Measurements from ENCODE around the gene BCAM. TPM values are rescaled to one million over a fixed set of nuclear protein-coding genes. Genes with fewer than 3 reads are reported as not detected.

BCAM gene, protein sequence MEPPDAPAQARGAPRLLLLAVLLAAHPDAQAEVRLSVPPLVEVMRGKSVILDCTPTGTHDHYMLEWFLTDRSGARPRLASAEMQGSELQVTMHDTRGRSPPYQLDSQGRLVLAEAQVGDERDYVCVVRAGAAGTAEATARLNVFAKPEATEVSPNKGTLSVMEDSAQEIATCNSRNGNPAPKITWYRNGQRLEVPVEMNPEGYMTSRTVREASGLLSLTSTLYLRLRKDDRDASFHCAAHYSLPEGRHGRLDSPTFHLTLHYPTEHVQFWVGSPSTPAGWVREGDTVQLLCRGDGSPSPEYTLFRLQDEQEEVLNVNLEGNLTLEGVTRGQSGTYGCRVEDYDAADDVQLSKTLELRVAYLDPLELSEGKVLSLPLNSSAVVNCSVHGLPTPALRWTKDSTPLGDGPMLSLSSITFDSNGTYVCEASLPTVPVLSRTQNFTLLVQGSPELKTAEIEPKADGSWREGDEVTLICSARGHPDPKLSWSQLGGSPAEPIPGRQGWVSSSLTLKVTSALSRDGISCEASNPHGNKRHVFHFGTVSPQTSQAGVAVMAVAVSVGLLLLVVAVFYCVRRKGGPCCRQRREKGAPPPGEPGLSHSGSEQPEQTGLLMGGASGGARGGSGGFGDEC
- 4.3 and 4.4 TPM in 2 replicates for total RNA-seq

DNA sequence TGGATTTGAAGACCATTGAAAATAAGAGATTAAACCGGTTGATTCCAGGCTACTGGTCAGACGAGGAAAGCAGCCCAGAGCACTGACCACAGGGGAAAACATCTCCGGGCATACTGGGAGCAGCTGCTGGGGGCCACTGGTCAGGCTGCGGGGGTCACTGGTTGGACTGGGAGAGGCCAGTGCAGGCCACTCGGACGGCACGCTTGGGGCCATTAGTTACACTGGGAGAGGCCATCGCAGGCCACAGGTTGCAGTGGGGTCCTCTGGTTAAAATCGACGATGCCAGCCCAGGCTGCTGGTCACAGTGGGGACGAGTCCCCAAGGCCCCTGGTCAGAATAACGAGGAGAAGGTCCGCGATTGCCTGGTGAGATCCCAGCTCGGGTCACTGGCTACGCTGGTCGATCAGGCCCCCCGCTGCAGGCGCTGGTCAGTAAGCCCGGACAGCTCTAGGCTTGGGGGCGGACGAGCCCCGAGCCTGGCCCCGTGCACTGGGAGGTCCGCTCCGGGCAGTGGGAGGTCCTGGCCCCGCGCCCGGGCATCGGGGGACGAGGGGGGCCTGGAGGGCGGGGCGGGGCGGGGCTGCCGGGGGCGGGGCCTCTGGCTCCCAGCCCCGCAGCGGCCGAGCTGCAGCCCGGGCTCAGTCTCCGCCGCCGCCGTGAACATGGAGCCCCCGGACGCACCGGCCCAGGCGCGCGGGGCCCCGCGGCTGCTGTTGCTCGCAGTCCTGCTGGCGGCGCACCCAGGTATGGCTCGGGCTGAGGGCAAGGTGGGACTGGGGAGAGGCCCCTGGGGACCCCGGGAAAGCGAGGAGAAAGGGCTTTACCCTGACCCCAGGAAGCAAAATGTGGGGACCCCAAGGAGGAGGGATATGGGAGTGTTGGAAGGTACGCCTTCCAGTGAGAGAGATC lies at the start of gene BCAM:
Gene BCAM, plus strand, starts transcription at position 641 of the 909 bp plus-strand sequence. Its CDS starts 22 bp downstream, at position 663.
- H3K4me3 ChIP-seq (ENCODE audit: insufficient read depth, low read length) = peak within 1 kb of the TSS; percentile 73
- TF ChIP-seq, protein P1, sequence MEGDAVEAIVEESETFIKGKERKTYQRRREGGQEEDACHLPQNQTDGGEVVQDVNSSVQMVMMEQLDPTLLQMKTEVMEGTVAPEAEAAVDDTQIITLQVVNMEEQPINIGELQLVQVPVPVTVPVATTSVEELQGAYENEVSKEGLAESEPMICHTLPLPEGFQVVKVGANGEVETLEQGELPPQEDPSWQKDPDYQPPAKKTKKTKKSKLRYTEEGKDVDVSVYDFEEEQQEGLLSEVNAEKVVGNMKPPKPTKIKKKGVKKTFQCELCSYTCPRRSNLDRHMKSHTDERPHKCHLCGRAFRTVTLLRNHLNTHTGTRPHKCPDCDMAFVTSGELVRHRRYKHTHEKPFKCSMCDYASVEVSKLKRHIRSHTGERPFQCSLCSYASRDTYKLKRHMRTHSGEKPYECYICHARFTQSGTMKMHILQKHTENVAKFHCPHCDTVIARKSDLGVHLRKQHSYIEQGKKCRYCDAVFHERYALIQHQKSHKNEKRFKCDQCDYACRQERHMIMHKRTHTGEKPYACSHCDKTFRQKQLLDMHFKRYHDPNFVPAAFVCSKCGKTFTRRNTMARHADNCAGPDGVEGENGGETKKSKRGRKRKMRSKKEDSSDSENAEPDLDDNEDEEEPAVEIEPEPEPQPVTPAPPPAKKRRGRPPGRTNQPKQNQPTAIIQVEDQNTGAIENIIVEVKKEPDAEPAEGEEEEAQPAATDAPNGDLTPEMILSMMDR (IDR thresholded peaks at IDR 0.05; ENCODE audit: extremely low read depth, low read depth, low read length) = no peak
- peak; percentile 99 for DNase-seq (ENCODE audit: insufficient read length, low spot score, missing footprints)
- H3K4me2 ChIP-seq (ENCODE audit: insufficient read depth, low read length) = peak within 1 kb of the TSS; percentile 87
- no peaks in the 10 kb centered on the region for H4K20me1 ChIP-seq (ENCODE audit: insufficient read depth, low read length)
- H3K36me3 ChIP-seq (ENCODE audit: insufficient read depth, low read length) = no peaks in the 10 kb centered on the region
- no peaks in the 10 kb centered on the region for H3K79me2 ChIP-seq (ENCODE audit: insufficient read depth, low read length)
- H3K27me3 ChIP-seq (ENCODE audit: insufficient read depth, low read length) = no peaks in the 10 kb centered on the region
- no peaks in the 10 kb centered on the region for H3K9me3 ChIP-seq (ENCODE audit: low read depth, low read length)
- peak within 1 kb of the TSS; percentile 51 for H2AFZ ChIP-seq (ENCODE audit: low read length)
- no peak within 1 kb of the TSS for H3K27ac ChIP-seq (ENCODE audit: low read depth, low read length)
- peaks cover 17% of the 10 kb centered on the region for H3K4me1 ChIP-seq (ENCODE audit: insufficient read depth, low read length)

DNA sequence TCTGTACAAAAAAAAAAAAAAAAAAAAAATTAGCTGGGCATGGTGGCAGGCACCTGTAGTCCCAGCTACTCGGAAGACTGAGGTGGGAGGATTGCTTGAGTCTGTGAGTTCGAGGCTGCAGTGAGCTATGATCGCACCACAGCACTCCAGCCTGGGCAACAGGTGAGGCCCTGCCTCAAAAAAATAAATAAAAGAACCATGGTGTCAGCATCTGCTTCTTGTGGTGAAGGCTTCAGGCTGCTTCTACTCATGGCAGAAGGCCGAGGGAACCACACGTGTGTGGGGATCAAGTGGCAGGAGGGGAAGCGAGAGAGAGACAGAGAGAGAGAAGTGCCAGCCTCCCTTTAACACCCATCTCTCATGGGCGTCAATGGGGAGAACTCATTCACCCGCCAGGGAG lies 46.9 kb upstream of the BCAM start:
- Histone ChIP-seq H3K27ac (ENCODE audit: low read depth, low read length) (no peak overlapping the region), H4K20me1 (ENCODE audit: insufficient read depth, low read length) (peaks cover 8% of the 10 kb centered on the region), H3K36me3 (ENCODE audit: insufficient read depth, low read length) (peaks cover 35% of the 10 kb centered on the region), H3K9me3 (ENCODE audit: low read depth, low read length) (no peaks in the 10 kb centered on the region), H3K4me3 (ENCODE audit: insufficient read depth, low read length) (no peak overlapping the region), H3K27me3 (ENCODE audit: insufficient read depth, low read length) (no peaks in the 10 kb centered on the region), H3K79me2 (ENCODE audit: insufficient read depth, low read length) (no peaks in the 10 kb centered on the region), H3K4me2 (ENCODE audit: insufficient read depth, low read length) (no peak overlapping the region), H2AFZ (ENCODE audit: low read length) (no peak overlapping the region), H3K4me1 (ENCODE audit: insufficient read depth, low read length) (peaks cover 7% of the 10 kb centered on the region)
- DNase-seq (ENCODE audit: insufficient read length, low spot score, missing footprints) = no peak
- TF ChIP-seq, protein P1 (IDR thresholded peaks at IDR 0.05; ENCODE audit: extremely low read depth, low read depth, low read length) = no peak

DNA sequence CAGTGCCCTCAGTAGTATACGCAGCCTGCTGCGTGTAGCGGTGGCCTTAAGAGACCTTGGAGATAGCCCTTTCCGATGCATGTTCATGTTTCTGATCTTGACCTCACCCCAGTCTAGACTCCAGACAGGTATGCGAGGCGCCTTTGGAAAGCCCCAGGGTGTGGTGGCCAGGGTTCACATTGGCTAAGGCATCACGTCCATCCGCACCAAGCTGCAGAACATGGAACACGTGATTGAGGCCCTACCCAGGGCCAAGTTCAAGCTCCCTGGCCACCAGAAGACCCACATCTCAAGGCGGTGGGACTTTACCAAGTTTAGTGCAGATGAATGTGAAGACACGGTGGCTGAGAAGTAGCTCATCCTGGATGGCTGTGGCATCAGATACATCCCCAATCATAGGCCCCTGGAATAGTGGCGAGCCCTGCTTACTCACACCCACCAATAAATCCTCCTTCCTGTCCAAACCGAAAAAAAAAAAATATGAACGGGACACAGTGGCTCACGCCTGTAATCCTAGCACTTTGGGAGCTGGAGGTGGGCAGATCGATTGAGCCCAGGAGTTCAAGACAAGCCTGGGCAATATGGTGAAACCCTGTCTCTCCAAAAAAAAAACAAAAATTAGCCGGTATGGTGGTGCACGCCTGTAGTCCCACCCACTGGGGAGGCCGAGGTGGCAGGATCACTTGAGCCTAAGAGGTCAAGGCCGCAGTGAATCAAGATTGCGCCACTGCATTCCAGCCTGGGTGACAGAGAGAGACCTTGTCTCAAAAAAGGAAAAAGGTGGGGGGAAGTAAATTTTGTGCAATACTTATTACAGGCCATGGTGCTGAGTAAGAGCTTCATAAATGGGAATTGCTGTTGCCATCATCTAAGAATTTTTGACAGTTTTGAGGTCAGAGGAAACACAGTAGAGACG lies 43.6 kb upstream of the BCAM start:
- H3K27me3 ChIP-seq (ENCODE audit: insufficient read depth, low read length) = no peaks in the 10 kb centered on the region
- TF ChIP-seq, protein P1 (IDR thresholded peaks at IDR 0.05; ENCODE audit: extremely low read depth, low read depth, low read length) = no peak
- peaks cover 4% of the 10 kb centered on the region for H3K4me1 ChIP-seq (ENCODE audit: insufficient read depth, low read length)
- H3K27ac ChIP-seq (ENCODE audit: low read depth, low read length) = no peak overlapping the region
- no peaks in the 10 kb centered on the region for H3K9me3 ChIP-seq (ENCODE audit: low read depth, low read length)
- H4K20me1 ChIP-seq (ENCODE audit: insufficient read depth, low read length) = no peaks in the 10 kb centered on the region
- peaks cover 9% of the 10 kb centered on the region for H3K36me3 ChIP-seq (ENCODE audit: insufficient read depth, low read length)
- peak; percentile 87 for DNase-seq (ENCODE audit: insufficient read length, low spot score, missing footprints)
- no peak overlapping the region for H3K4me3 ChIP-seq (ENCODE audit: insufficient read depth, low read length)
- no peaks in the 10 kb centered on the region for H3K79me2 ChIP-seq (ENCODE audit: insufficient read depth, low read length)
- no peak overlapping the region for H2AFZ ChIP-seq (ENCODE audit: low read length)
- no peak overlapping the region for H3K4me2 ChIP-seq (ENCODE audit: insufficient read depth, low read length)

Measured in osteoblast (primary cell).